OCI-LY7 (cell line): ENCODE data around the gene PURB.

ENCODE experiments used
- EZH2phosphoT487 ChIP-seq: fragments of 200-600 bp; sonication (generic); IDR thresholded peaks from 2 replicates; pipeline ENCODE4 v1.6.1; 2018; ENCODE audit warnings: low read depth, borderline replicate concordance, mild to moderate bottlenecking, mixed run types, antibody characterized with exemption, low read length, moderate library complexity, mixed read lengths
- TF ChIP-seq, protein P1 (sequence below): fragments of 200-600 bp; sonication (generic); conservative IDR thresholded peaks from 2 replicates; pipeline ENCODE4 v1.5.1; 2014; ENCODE audit warnings: mild to moderate bottlenecking, antibody characterized with exemption, low read length, moderate library complexity, mixed read lengths

DNA sequence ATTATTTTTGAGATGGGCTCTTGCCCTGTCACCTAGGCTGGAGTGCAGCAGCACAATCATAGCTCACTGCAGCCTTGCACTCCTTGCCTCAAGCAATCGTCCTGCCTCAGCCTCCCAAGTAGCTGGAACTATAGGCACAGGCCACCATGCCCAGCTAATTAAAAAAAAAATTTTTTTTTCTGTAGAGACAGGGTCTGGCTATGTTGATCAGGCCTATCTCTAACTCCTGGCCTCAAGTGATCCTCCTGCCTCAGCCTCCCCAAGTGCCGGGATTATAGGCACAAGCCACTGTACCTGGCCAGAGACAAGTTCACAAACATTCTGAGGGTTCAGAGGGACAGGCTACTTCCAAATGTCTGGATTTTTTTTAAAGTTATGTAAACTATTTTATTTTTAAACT is 32.1 kb upstream of the PURB start:
- TF ChIP-seq, protein P1, sequence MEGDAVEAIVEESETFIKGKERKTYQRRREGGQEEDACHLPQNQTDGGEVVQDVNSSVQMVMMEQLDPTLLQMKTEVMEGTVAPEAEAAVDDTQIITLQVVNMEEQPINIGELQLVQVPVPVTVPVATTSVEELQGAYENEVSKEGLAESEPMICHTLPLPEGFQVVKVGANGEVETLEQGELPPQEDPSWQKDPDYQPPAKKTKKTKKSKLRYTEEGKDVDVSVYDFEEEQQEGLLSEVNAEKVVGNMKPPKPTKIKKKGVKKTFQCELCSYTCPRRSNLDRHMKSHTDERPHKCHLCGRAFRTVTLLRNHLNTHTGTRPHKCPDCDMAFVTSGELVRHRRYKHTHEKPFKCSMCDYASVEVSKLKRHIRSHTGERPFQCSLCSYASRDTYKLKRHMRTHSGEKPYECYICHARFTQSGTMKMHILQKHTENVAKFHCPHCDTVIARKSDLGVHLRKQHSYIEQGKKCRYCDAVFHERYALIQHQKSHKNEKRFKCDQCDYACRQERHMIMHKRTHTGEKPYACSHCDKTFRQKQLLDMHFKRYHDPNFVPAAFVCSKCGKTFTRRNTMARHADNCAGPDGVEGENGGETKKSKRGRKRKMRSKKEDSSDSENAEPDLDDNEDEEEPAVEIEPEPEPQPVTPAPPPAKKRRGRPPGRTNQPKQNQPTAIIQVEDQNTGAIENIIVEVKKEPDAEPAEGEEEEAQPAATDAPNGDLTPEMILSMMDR, result no peak
- no peak for TF ChIP-seq EZH2phosphoT487
